GM12878 (cell line): ENCODE results near the gene POP7.

Experiments
- CTCF ChIP-seq, 3 experiments: IDR thresholded peaks in 2 of 3; conservative IDR thresholded peaks in 1 of 3; 2 replicates each; pipeline ENCODE4 v1.5.1; 2011; ENCODE audit warnings: low read depth in 3 of 3, low read length in 3 of 3, mild to moderate bottlenecking in 3 of 3, control low read depth in 2 of 3, moderate library complexity in 2 of 3, inconsistent platforms in 1 of 3, mixed read lengths in 1 of 3; ENCODE audit not compliant: control insufficient read depth in 2 of 3, insufficient read depth in 1 of 3; ENCODE audit errors: extremely low read depth in 1 of 3
- MAX ChIP-seq: IDR thresholded peaks from 2 replicates; pipeline ENCODE4 v1.6.1; 2012; ENCODE audit warnings: low read depth, low read length, improper control_type of control experiment
- POLR2AphosphoS5 ChIP-seq: IDR thresholded peaks from 2 replicates; pipeline ENCODE4 v1.6.1; 2011; ENCODE audit warnings: mild to moderate bottlenecking, low read length, inconsistent platforms

- TF ChIP-seq CTCF (IDR thresholded peaks at IDR 0.05 in 2 of 3, conservative IDR thresholded peaks at IDR 0.05 in 1 of 3; ENCODE audit: control insufficient read depth in 2 of 3, extremely low read depth in 1 of 3, insufficient read depth in 1 of 3, low read depth in 3 of 3, low read length in 3 of 3) (no peak), POLR2AphosphoS5 (no peak), MAX (no peak)
Observed at GRCh38 chr7:100687261-100687660, 18.7 kb upstream of the POP7 start.
